ENCODE data around the gene H2AZ2. TPM values are rescaled to one million over a fixed set of nuclear protein-coding genes. Genes with fewer than 3 reads are reported as not detected.
"Not testable (repeated sequence)": the region's sequence is repeated elsewhere in the genome, so short reads cannot be mapped to it uniquely, and the experiment has no call there.

H2AZ2 gene
- polyA plus RNA-seq, 1 experiment = 100 TPM

GRCh38 chr7:44880317-44881018 lies 32.6 kb upstream of the H2AZ2 start:
- no peaks in the 10 kb centered on the region for H3K27me3 ChIP-seq (ENCODE audit: control insufficient read depth, insufficient read depth, low read length)
- DNase-seq (ENCODE audit: low read depth) = no peak
- H3K4me3 ChIP-seq (ENCODE audit: low read depth, low read length) = peak overlapping the region; percentile 11
- TF ChIP-seq, protein P1, sequence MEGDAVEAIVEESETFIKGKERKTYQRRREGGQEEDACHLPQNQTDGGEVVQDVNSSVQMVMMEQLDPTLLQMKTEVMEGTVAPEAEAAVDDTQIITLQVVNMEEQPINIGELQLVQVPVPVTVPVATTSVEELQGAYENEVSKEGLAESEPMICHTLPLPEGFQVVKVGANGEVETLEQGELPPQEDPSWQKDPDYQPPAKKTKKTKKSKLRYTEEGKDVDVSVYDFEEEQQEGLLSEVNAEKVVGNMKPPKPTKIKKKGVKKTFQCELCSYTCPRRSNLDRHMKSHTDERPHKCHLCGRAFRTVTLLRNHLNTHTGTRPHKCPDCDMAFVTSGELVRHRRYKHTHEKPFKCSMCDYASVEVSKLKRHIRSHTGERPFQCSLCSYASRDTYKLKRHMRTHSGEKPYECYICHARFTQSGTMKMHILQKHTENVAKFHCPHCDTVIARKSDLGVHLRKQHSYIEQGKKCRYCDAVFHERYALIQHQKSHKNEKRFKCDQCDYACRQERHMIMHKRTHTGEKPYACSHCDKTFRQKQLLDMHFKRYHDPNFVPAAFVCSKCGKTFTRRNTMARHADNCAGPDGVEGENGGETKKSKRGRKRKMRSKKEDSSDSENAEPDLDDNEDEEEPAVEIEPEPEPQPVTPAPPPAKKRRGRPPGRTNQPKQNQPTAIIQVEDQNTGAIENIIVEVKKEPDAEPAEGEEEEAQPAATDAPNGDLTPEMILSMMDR (IDR thresholded peaks at IDR 0.05; ENCODE audit: insufficient read depth, low read depth, low read length) = no peak
- CTCF ChIA-PET = interaction anchor here (1.6 kb wide), 1 partner anchor 256 kb away, joined by 6 read pairs; no protein-coding TSS in a partner anchor
- no peaks in the 10 kb centered on the region for H3K36me3 ChIP-seq (ENCODE audit: control insufficient read depth, insufficient read depth, low read length)
- POLR2A ChIA-PET = interaction anchor here (0.6 kb wide), 1 partner anchor 33 kb away, joined by 9 read pairs; no protein-coding TSS in a partner anchor

- Histone ChIP-seq H3K36me3 (ENCODE audit: control insufficient read depth, insufficient read depth, low read length) (no peaks in the 10 kb centered on the region), H3K4me3 (ENCODE audit: low read depth, low read length) (no peak overlapping the region), H3K27me3 (ENCODE audit: control insufficient read depth, insufficient read depth, low read length) (no peaks in the 10 kb centered on the region)
- POLR2A ChIA-PET = no interaction called here
- CTCF ChIA-PET = interaction anchor here (0.6 to 1.1 kb wide), 3 partner anchors 14 to 46 kb away, joined by 3 to 5 read pairs (median 3); no protein-coding TSS in a partner anchor
- DNase-seq (ENCODE audit: low read depth) = no peak
- TF ChIP-seq, protein P1 (IDR thresholded peaks at IDR 0.05; ENCODE audit: insufficient read depth, low read depth, low read length) = no peak
These were observed 28.5 kb upstream of the H2AZ2 start for GRCh38 chr7:44876393-44876792.

DNA sequence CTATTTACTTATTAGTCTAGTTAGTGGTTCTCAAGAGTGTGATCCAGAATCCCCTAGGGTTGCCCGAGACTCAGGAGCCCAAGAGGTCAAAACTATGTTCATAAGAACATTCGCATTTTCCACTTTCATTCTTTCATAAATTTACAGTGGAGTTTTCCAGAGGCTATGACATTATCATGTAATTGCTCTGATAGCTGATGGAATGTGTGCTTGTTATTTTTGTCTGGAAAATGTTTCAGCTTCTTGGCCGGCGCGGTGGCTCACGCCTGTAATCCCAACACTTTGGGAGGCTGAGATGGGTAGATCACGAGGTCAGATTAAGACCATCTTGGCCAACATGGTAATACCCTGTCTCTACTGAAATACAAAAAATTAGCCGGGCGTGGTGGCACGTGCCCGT lies 27.4 kb upstream of the H2AZ2 start:
- no peaks in the 10 kb centered on the region for H3K36me3 ChIP-seq (ENCODE audit: control insufficient read depth, insufficient read depth, low read length)
- TF ChIP-seq, protein P1 (IDR thresholded peaks at IDR 0.05; ENCODE audit: insufficient read depth, low read depth, low read length) = no peak
- H3K27me3 ChIP-seq (ENCODE audit: control insufficient read depth, insufficient read depth, low read length) = no peaks in the 10 kb centered on the region
- POLR2A ChIA-PET = no interaction called here
- H3K4me3 ChIP-seq (ENCODE audit: low read depth, low read length) = no peak overlapping the region
- DNase-seq (ENCODE audit: low read depth) = no peak
- CTCF ChIA-PET = interaction anchor here (0.6 to 1.4 kb wide), 3 partner anchors 20 to 289 kb away, joined by 3 to 4 read pairs (median 3); no protein-coding TSS in a partner anchor

- TF ChIP-seq, protein P1 (IDR thresholded peaks at IDR 0.05; ENCODE audit: insufficient read depth, low read depth, low read length) = no peak
- CTCF ChIA-PET = interaction anchor here (1.8 to 2.5 kb wide), 2 partner anchors 10 to 16 kb away, joined by 5 to 9 read pairs; no protein-coding TSS in a partner anchor
- no peaks in the 10 kb centered on the region for H3K27me3 ChIP-seq (ENCODE audit: control insufficient read depth, insufficient read depth, low read length)
- no peak for DNase-seq (ENCODE audit: low read depth)
- POLR2A ChIA-PET = no interaction called here
- no peaks in the 10 kb centered on the region for H3K36me3 ChIP-seq (ENCODE audit: control insufficient read depth, insufficient read depth, low read length)
- H3K4me3 ChIP-seq (ENCODE audit: low read depth, low read length) = no peak overlapping the region
These were observed 24.9 kb upstream of the H2AZ2 start for GRCh38 chr7:44872787-44873186.

DNA sequence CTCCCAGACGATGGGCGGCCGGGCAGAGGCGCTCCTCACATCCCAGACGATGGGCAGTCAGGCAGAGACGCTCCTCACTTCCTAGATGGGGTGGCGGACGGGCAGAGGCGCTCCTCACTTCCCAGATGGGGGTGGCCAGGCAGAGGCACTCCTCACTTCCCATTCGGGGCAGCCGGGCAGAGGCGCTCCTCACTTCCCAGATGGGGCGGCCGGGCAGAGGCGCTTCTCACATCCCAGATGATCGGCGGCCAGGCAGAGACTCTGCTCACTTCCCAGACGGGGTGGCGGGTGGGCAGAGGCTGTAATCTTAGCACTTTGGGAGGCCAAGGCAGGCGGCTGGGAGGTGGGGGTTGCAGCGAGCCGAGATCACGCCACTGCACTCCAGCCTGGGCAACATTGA lies 24.0 kb upstream of the H2AZ2 start:
- H3K27me3 ChIP-seq (ENCODE audit: control insufficient read depth, insufficient read depth, low read length); DNase-seq (ENCODE audit: low read depth); H3K4me3 ChIP-seq (ENCODE audit: low read depth, low read length); POLR2A ChIA-PET; H3K36me3 ChIP-seq (ENCODE audit: control insufficient read depth, insufficient read depth, low read length): not testable (repeated sequence)
- CTCF ChIA-PET = interaction anchor here (1.8 to 2.5 kb wide), 2 partner anchors 9 to 15 kb away, joined by 5 to 9 read pairs; no protein-coding TSS in a partner anchor

- CTCF ChIA-PET; H3K4me3 ChIP-seq (ENCODE audit: low read depth, low read length); POLR2A ChIA-PET; H3K36me3 ChIP-seq (ENCODE audit: control insufficient read depth, insufficient read depth, low read length); DNase-seq (ENCODE audit: low read depth); H3K27me3 ChIP-seq (ENCODE audit: control insufficient read depth, insufficient read depth, low read length): not testable (repeated sequence)
These were observed 22.9 kb upstream of the H2AZ2 start for GRCh38 chr7:44870780-44871179.

GRCh38 chr7:44870336-44870735 lies 22.4 kb upstream of the H2AZ2 start:
- DNase-seq (ENCODE audit: low read depth); CTCF ChIA-PET; H3K4me3 ChIP-seq (ENCODE audit: low read depth, low read length); H3K27me3 ChIP-seq (ENCODE audit: control insufficient read depth, insufficient read depth, low read length); H3K36me3 ChIP-seq (ENCODE audit: control insufficient read depth, insufficient read depth, low read length); POLR2A ChIA-PET: not testable (repeated sequence)

All from BJ (cell line).